GM18951 (cell line): ENCODE results near the gene GSTM3.
"Not testable (repeated sequence)": the region's sequence is repeated elsewhere in the genome, so short reads cannot be mapped to it uniquely, and the experiment has no call there.

ENCODE experiments used
- POLR2A ChIP-seq: IDR thresholded peaks from 4 replicates; pipeline ENCODE4 v1.6.1; 2011; ENCODE audit warnings: mild to moderate bottlenecking; ENCODE audit not compliant: insufficient read length, insufficient read depth; ENCODE audit errors: extremely low read depth
- in situ Hi-C: fragments of 300-500 bp; cut with MboI; formaldehyde crosslinking; loops from one replicate; pipeline ENCODE4 v1.12.0; 2022; ENCODE audit warnings: low sequenced_read_pairs, mixed read lengths, inconsistent platforms; ENCODE audit not compliant: unreplicated experiment

GSTM3 gene

GRCh38 chr1:109762821-109763645 is 22.2 kb upstream of the GSTM3 start:
- in situ Hi-C loops: no loop called here
- no peak for TF ChIP-seq POLR2A

DNA sequence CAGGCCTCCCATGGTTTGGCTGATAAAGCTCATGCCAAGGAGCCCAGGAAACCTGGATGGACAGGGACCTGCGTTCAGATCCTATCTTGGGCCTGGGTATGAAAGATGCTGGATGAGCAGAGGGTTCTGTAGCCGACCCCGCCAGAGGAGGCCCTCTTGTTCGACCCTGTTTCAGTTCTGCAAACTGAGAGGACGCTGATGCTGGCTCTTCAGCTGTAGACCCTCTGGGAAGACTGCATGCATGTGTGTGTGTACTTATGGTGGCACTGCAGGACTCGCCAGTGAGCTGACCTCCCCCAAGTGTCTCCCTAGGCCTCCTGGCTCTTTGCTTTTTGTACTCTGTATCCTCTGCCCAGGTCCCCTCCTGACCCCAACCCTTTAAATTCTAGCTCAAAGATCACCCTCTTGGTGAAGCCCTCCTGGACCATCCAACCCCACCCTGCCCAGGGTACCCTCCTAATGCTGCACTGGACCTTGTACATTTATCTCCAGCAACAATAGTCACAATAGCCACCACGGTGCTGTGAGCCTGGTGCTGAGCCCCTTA is 21.3 kb upstream of the GSTM3 start:
- TF ChIP-seq POLR2A: no peak
- in situ Hi-C loops: no loop called here

DNA sequence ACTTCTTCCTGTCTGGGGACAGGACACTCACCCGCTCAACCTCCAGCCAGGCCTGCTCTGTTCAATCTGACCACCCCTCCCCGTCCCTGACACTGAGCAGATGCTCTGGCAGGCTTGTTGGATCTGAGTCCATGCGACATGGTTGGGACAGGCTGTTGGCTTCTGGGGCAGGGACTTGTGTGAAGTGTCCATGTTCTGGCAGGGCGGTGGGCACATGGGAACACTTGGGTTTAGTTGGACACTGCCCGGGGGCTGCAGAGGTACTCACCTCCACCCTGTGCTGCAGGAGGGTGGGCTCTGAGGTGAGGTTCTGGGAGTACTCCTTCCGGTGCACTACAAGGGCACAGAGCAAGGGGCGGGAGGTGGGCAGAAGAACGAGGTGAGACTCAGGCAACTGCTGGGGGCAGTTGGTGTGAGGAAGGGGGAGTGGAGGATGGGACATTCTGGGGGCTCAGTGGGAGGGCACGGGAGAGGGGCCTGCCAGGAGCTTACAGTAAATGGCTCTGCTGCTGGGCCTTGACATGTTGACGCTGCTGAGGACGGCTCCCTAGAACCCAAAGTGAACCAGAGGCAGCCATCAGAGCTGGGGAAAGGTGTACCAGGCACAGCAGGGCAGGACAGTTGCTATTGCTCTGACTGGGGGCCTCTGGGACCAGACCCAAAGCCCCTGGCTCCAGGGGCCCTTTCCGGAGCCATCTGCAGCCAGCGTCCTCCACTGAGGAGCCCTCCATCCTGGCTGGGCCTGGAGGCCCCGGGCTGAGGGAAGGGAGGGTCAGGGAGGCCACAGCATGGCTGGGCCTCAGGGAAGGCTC is 20.6 kb upstream of the GSTM3 start:
- in situ Hi-C loops: no loop called here
- no peak for TF ChIP-seq POLR2A

- no peak for TF ChIP-seq POLR2A
- in situ Hi-C loops: no loop called here
Observed at GRCh38 chr1:109760581-109761226, 19.9 kb upstream of the GSTM3 start.

DNA sequence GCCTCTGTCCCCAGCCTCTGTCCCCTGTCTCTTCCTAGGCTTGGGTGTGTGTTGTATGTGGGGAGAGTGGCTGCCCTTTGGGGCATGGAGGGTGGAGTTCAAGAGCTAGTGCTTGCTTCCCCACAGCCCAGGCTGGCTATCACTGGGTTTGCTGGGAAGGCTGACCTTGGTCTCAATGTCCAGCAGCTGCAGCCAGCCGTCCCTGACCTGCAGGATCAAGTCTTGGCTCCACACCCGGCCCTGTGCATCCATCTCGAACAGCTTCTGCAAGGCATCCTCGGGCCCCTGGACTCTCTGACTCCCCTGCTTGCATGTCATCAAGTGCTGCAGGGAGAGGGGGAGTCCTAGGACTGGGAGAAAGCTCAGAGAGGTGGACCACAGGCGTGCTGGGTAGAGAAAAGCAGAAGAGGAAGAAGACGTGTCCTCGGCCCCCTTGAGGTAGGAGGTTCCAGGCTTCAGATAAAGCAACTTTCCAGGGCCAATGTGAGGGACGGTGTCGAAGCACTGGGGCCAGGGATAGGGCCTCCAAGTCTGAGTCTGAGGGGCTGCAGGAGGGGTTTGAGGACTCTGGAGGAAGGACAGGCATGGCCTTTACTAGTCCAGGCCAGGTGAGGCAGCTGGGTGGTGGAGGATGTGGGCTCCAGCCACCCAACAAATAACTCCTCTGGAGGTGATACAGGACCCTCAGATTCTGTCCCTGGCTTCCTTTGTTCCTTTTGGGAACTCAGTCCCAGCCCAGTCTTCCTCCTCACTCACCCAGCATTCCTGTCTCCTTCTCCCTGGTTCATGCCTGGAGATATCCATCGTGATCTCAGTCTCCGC is 18.9 kb upstream of the GSTM3 start:
- in situ Hi-C loops: no loop called here
- TF ChIP-seq POLR2A: no peak

DNA sequence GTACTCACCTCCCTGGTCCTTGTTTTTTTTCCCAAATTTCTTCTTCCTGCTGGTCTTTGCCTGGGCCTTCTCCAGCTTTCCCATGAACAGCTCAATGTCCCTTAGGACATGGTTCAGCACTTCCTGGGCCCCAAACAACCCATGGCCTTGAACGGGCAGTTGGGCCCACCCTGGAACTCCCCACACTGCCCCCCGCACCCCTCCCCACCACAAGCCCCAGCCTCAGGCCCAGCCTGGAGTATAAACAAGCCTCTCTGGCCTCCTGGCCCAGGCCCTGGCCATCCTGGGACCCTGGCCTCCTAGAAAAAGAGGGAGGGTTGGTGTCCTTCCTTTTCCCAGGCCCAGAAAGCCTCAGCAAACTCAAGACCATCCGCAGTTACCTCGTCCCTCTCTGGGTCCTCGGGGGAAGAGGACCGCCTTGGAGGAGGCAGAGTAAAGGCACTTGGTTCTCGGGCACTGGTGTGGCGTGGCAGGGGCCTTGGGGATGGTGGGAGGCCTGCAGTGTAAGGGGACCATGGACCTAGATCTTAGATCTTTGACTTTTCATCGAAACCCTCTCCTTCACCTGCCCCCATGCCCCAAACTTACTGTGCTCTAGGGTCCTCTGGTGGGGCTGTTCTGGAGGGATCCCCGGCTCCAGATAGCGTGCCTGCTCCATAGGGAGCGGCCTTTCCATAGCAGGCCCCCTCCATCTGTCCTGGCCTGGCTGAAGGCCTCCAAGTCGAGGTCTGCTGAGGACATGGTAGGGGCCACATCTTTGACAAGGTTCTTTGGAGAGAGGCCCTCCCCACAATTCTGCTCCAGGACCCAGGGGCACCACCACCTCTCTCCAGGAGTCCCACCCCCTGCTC is 17.3 kb upstream of the GSTM3 start:
- TF ChIP-seq POLR2A: no peak

DNA sequence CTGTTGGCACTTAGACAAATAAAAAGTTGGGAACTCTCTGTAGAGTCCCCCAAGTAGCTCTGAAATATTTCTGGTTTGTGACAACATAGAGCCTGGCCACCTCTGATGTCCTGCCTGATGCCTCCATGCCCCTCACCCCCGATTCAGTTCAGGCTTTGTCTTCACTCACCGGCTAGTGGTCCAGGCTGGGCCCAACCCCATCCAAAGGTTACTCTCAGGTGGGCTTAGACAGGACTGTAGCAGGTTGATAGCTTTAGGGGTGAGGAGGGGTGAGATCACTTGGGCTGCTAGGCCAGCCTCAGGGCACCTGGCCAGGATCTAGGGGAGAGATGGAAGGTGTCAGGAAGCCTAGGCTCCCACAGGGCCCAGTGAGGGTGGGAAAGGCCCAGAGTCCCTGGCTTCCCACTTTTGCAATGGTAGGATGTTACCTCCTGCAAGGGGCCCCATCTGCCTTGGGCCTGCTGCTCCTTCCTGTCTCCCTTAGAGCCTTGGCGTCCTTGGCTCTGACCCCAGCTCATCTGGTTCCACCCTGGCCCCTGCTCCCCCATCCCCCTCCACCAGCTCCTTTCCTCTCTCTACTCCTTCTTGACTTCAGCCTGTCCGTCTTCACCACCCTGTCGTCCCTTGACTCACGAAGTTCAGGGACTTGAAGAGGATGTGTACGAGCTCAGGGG is 16.1 kb upstream of the GSTM3 start:
- no peak for TF ChIP-seq POLR2A
- in situ Hi-C loops: no loop called here

More for the DNA sequence above, 17.3 kb upstream of the GSTM3 start:
- in situ Hi-C loops: no loop called here

DNA sequence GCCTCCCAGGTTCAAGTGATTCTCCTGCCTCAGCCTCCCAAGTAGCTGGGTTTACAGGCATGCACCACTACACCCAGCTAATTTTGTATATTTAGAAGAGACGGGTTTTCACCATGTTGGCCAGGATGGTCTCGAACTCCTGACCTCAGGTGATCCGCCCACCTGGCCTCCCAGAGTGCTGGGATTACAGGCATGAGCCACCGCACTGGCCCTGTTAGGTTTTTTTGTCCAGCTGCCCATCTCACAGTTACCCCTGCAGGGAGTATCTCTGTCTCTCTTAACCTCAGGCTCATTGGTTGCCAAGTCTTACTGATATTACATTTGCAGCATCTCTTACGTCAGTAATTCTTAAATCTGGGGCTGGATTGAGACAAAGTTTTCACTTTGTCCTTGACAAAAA is 15.5 kb upstream of the GSTM3 start:
- in situ Hi-C loops: not testable (repeated sequence)

DNA sequence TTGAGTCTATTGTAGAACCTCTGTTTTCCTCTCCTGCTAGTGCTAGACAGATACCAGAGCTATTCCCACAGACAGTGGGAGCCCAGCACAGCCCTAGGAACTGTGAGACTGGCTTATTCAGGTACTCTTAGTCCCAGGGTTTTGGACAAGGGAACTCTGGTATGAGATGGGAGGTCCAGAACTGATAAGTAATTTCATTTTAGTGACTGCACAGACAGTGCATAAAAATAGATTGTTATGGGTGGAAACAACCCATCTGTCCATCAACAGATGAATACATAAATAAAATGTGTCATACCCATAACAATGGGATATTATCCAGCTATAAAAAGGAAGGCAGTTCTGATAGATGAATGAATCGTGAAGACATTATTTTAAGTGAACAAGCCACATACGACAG is 13.9 kb upstream of the GSTM3 start:
- in situ Hi-C loops: no loop called here
- TF ChIP-seq POLR2A: no peak

- no peak for TF ChIP-seq POLR2A
- in situ Hi-C loops: no loop called here
Observed at GRCh38 chr1:109751531-109752260, 10.9 kb upstream of the GSTM3 start.

DNA sequence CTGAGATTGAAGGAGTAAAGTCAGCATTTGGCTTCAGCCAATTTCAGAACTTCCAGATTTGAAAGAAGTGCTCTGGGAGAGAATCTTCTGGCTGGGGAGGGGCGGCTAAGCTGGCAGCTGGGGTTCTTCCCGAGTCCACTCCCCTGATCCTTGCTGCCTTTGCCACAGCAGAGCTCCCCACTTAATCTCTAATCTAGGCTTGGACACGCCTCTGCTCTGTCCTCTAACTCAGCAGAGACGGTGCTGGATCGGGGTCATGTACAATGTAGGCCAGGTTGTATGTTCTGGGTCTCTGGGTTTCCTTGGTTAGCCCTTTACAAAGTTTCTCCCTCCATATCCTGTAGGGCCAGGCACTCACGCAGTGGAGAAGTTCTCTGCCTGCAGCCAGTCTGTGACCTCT is 10.1 kb upstream of the GSTM3 start:
- TF ChIP-seq POLR2A: no peak
- in situ Hi-C loops: no loop called here
